Neuronal stem cell (in vitro differentiated cells): Measurements from ENCODE around the gene SRP68.
A peak's percentile ranks its signal among the peaks of the same experiment; 100 is the strongest.

Source experiments
- DNase-seq: peaks from one replicate; pipeline ENCODE4 v3.0.0-alpha.2; 2013; ENCODE audit warnings: low spot score
- H2AFZ ChIP-seq: one replicate; pipeline ENCODE4 v1.6.1; 2013; ENCODE audit warnings: mild to moderate bottlenecking, low read length, inconsistent platforms
- H2AK5ac ChIP-seq: 2 replicates; pipeline ENCODE4 v1.6.1; 2013; ENCODE audit warnings: low read depth, mild to moderate bottlenecking, inconsistent platforms, low read length, moderate library complexity, mixed read lengths
- H2BK120ac ChIP-seq: 2 replicates; pipeline ENCODE4 v1.6.1; 2013; ENCODE audit warnings: low read depth, mild to moderate bottlenecking, inconsistent platforms, low read length, moderate library complexity, mixed read lengths
- H2BK12ac ChIP-seq: one replicate; pipeline ENCODE4 v1.6.1; 2013; ENCODE audit warnings: low read length, inconsistent platforms
- H2BK15ac ChIP-seq: 2 replicates; pipeline ENCODE4 v1.6.1; 2013; ENCODE audit warnings: mild to moderate bottlenecking, low read length, inconsistent platforms, mixed read lengths
- H2BK5ac ChIP-seq: one replicate; pipeline ENCODE4 v1.6.1; 2013; ENCODE audit warnings: inconsistent platforms, mild to moderate bottlenecking, low read length, moderate library complexity
- H3K14ac ChIP-seq: one replicate; pipeline ENCODE4 v1.6.1; 2013; ENCODE audit warnings: low read length, inconsistent platforms
- H3K18ac ChIP-seq: 2 replicates; pipeline ENCODE4 v1.6.1; 2013; ENCODE audit warnings: low read length, inconsistent platforms
- H3K23ac ChIP-seq: 2 replicates; pipeline ENCODE4 v1.6.1; 2013; ENCODE audit warnings: low read depth, mild to moderate bottlenecking, mixed read lengths, low read length, inconsistent platforms; ENCODE audit not compliant: poor library complexity
- H3K27ac ChIP-seq: replicated peaks from 3 replicates; pipeline ENCODE4 v1.5.1; 2013; ENCODE audit warnings: low read length, inconsistent platforms
- H3K27me3 ChIP-seq, 3 experiments: 2 replicates each; pipeline ENCODE4 v1.6.1; 2013; ENCODE audit warnings: low read length in 3 of 3, mild to moderate bottlenecking in 2 of 3, inconsistent platforms in 1 of 3, low read depth in 1 of 3, mixed read lengths in 1 of 3, moderate library complexity in 1 of 3; ENCODE audit not compliant: control insufficient read depth in 3 of 3, insufficient read depth in 3 of 3
- H3K36me3 ChIP-seq, 2 donors: replicated peaks in 1 of 2; 2 replicates each; pipeline ENCODE4 v1.6.1; 2013; ENCODE audit warnings: low read length in 2 of 2; ENCODE audit not compliant: control insufficient read depth in 2 of 2, insufficient read depth in 2 of 2
- H3K4ac ChIP-seq: 2 replicates; pipeline ENCODE4 v1.6.1; 2013; ENCODE audit warnings: inconsistent platforms, mild to moderate bottlenecking, low read length, moderate library complexity
- H3K4me1 ChIP-seq, 2 donors: 1 replicate in 1 of 2; 2 replicates in 1 of 2; pipeline ENCODE4 v1.6.1; 2013; ENCODE audit warnings: low read length in 2 of 2, low read depth in 1 of 2; ENCODE audit not compliant: control insufficient read depth in 2 of 2, insufficient read depth in 1 of 2
- H3K4me2 ChIP-seq: one replicate; pipeline ENCODE4 v1.6.1; 2013; ENCODE audit warnings: mild to moderate bottlenecking, low read length, inconsistent platforms; ENCODE audit not compliant: insufficient read depth, poor library complexity, severe bottlenecking
- H3K4me3 ChIP-seq, 2 donors: 2 replicates each; pipeline ENCODE4 v1.5.1; 2013; ENCODE audit warnings: low read length in 2 of 2, mild to moderate bottlenecking in 2 of 2, inconsistent platforms in 1 of 2, moderate library complexity in 1 of 2
- H3K79me1 ChIP-seq: one replicate; pipeline ENCODE4 v1.6.1; 2013; ENCODE audit warnings: low read depth, mild to moderate bottlenecking, inconsistent platforms, low read length, moderate library complexity
- H3K9ac ChIP-seq: one replicate; pipeline ENCODE4 v1.6.1; 2013; ENCODE audit warnings: mild to moderate bottlenecking, low read depth, low read length, inconsistent platforms; ENCODE audit not compliant: poor library complexity
- H3K9me3 ChIP-seq, 2 donors: replicated peaks in 1 of 2; 2 replicates each; pipeline versions ENCODE3 to v1.6.1; 2013; ENCODE audit warnings: low read length in 2 of 2, mild to moderate bottlenecking in 2 of 2, inconsistent platforms in 1 of 2, low read depth in 1 of 2, mixed read lengths in 1 of 2, moderate library complexity in 1 of 2; ENCODE audit not compliant: control insufficient read depth in 2 of 2, insufficient read depth in 1 of 2
- H4K8ac ChIP-seq: one replicate; pipeline ENCODE4 v1.6.1; 2013; ENCODE audit warnings: low read depth, mild to moderate bottlenecking, inconsistent platforms, low read length, moderate library complexity
- H4K91ac ChIP-seq: one replicate; pipeline ENCODE4 v1.6.1; 2013; ENCODE audit warnings: low read length, low read depth, mild to moderate bottlenecking, inconsistent platforms; ENCODE audit not compliant: poor library complexity
- WGBS, 2 donors: extraction: QIAGEN DNeasy Blood & Tissue Kit; methylation state at CpG; one replicate each; pipeline ENCODE4 v1.1.7; 2013; ENCODE audit warnings: missing lambda C conversion rate in 2 of 2, mixed read lengths in 1 of 2; ENCODE audit not compliant: insufficient read length in 2 of 2, insufficient replicate concordance in 1 of 2; ENCODE audit errors: extremely low coverage in 2 of 2; 5-methylcytosine and 5-hydroxymethylcytosine counted together

SRP68 gene

GRCh38 chr17:75996665-75997590 lies 75.4 kb downstream of the SRP68 start:
- Histone ChIP-seq H3K4me1 (peaks cover 4 to 7% of the 10 kb centered on the region in 2 donors), H3K27ac (no peak overlapping the region), H3K4me3 (no peak overlapping the region), H3K18ac (peak overlapping the region; percentile 38), H3K9me3 (no peaks in the 10 kb centered on the region), H4K8ac (no peak overlapping the region), H3K4me2 (no peak overlapping the region), H3K23ac (peak overlapping the region; percentile 55), H3K27me3 (no peaks in the 10 kb centered on the region), H3K36me3 (peaks cover 0 to 17% of the 10 kb centered on the region in 2 donors), H2BK120ac (no peak overlapping the region), H3K79me1 (peaks cover 2% of the 10 kb centered on the region), H2AK5ac (no peak overlapping the region), H3K9ac (no peak overlapping the region), H3K14ac (peak overlapping the region; percentile 56), H2BK12ac (no peak overlapping the region), H3K4ac (no peak overlapping the region), H2BK15ac (no peak overlapping the region), H4K91ac (no peak overlapping the region), H2BK5ac (peak overlapping the region; percentile 90), H2AFZ (peak overlapping the region; percentile 73)
- no CpG with 5 or more reads among the region's 18 CpGs for WGBS, 2 donors
- no peak for DNase-seq

- DNase-seq, result no peak
- peaks cover 4 to 5% of the 10 kb centered on the region in 2 donors for H3K4me1 ChIP-seq
- no peak overlapping the region for H2BK12ac ChIP-seq
- no peak overlapping the region for H3K4ac ChIP-seq
- H4K8ac ChIP-seq, result no peak overlapping the region
- no peak overlapping the region for H3K4me3 ChIP-seq
- no peak overlapping the region for H4K91ac ChIP-seq
- H2BK5ac ChIP-seq, result no peak overlapping the region
- no peaks in the 10 kb centered on the region for H3K27me3 ChIP-seq
- WGBS, 2 donors, result no CpG with 5 or more reads among the region's 7 CpGs
- H2AFZ ChIP-seq, result no peak overlapping the region
- H3K18ac ChIP-seq, result no peak overlapping the region
- H3K9me3 ChIP-seq, result no peaks in the 10 kb centered on the region
- no peak overlapping the region for H3K4me2 ChIP-seq
- no peak overlapping the region for H3K23ac ChIP-seq
- no peak overlapping the region for H2AK5ac ChIP-seq
- peaks cover 2% of the 10 kb centered on the region for H3K79me1 ChIP-seq
- no peak overlapping the region for H3K14ac ChIP-seq
- no peak overlapping the region for H2BK15ac ChIP-seq
- H3K9ac ChIP-seq, result no peak overlapping the region
- no peak overlapping the region for H3K27ac ChIP-seq
- H2BK120ac ChIP-seq, result no peak overlapping the region
- peaks cover 2 to 25% of the 10 kb centered on the region in 2 donors for H3K36me3 ChIP-seq
Measured at GRCh38 chr17:75995385-75995925, 76.9 kb downstream of the SRP68 start.

GRCh38 chr17:75994802-75995370 lies 77.4 kb downstream of the SRP68 start:
- H4K91ac ChIP-seq, result no peak overlapping the region
- H3K18ac ChIP-seq, result no peak overlapping the region
- H3K27ac ChIP-seq, result no peak overlapping the region
- no peak overlapping the region for H3K4me3 ChIP-seq
- peaks cover under 1% of the 10 kb centered on the region for H3K79me1 ChIP-seq
- no peak overlapping the region for H3K14ac ChIP-seq
- no peak overlapping the region for H2BK5ac ChIP-seq
- peaks cover 1 to 4% of the 10 kb centered on the region in 2 donors for H3K4me1 ChIP-seq
- H3K36me3 ChIP-seq, result peaks cover 2 to 25% of the 10 kb centered on the region in 2 donors
- H2BK120ac ChIP-seq, result no peak overlapping the region
- H3K9me3 ChIP-seq, result no peaks in the 10 kb centered on the region
- H3K23ac ChIP-seq, result no peak overlapping the region
- H3K4me2 ChIP-seq, result no peak overlapping the region
- no peak overlapping the region for H4K8ac ChIP-seq
- DNase-seq, result no peak
- WGBS, 2 donors, result no CpG with 5 or more reads among the region's 5 CpGs
- no peak overlapping the region for H3K4ac ChIP-seq
- H2AK5ac ChIP-seq, result no peak overlapping the region
- H2AFZ ChIP-seq, result no peak overlapping the region
- no peaks in the 10 kb centered on the region for H3K27me3 ChIP-seq
- no peak overlapping the region for H3K9ac ChIP-seq
- H2BK12ac ChIP-seq, result no peak overlapping the region
- no peak overlapping the region for H2BK15ac ChIP-seq

GRCh38 chr17:75991396-75991795 lies 80.9 kb downstream of the SRP68 start:
- no peak overlapping the region for H2BK120ac ChIP-seq
- H4K91ac ChIP-seq, result no peak overlapping the region
- H3K4me3 ChIP-seq, result no peak overlapping the region
- H4K8ac ChIP-seq, result no peak overlapping the region
- no peaks in the 10 kb centered on the region for H3K9me3 ChIP-seq
- H3K18ac ChIP-seq, result no peak overlapping the region
- WGBS, 2 donors, result no CpG with 5 or more reads among the region's 9 CpGs
- H2BK15ac ChIP-seq, result no peak overlapping the region
- H3K79me1 ChIP-seq, result no peaks in the 10 kb centered on the region
- H3K27me3 ChIP-seq, result no peaks in the 10 kb centered on the region
- no peak overlapping the region for H2BK5ac ChIP-seq
- H2BK12ac ChIP-seq, result no peak overlapping the region
- H3K36me3 ChIP-seq, result peaks cover 2 to 29% of the 10 kb centered on the region in 2 donors
- no peak overlapping the region for H3K27ac ChIP-seq
- H2AK5ac ChIP-seq, result no peak overlapping the region
- no peaks in the 10 kb centered on the region for H3K4me1 ChIP-seq
- DNase-seq, result no peak
- no peak overlapping the region for H3K14ac ChIP-seq
- H2AFZ ChIP-seq, result no peak overlapping the region
- H3K4ac ChIP-seq, result no peak overlapping the region
- H3K9ac ChIP-seq, result no peak overlapping the region
- H3K4me2 ChIP-seq, result no peak overlapping the region
- no peak overlapping the region for H3K23ac ChIP-seq
